Trophoblast cell (in vitro differentiated cells and primary cell): ENCODE results near the gene SLC28A3.

Experiments used
- DNase-seq, 2 donors: peaks; one replicate each; pipeline ENCODE4 v3.0.0-alpha.2; 2016
- H2AFZ ChIP-seq: 2 replicates; pipeline ENCODE4 v1.6.1; 2013; ENCODE audit warnings: low read length, moderate library complexity, mild to moderate bottlenecking; ENCODE audit not compliant: insufficient read depth, poor library complexity
- H2AK5ac ChIP-seq: 2 replicates; pipeline ENCODE4 v1.6.1; 2013; ENCODE audit warnings: mild to moderate bottlenecking, low read length
- H2BK120ac ChIP-seq: 2 replicates; pipeline ENCODE4 v1.6.1; 2013; ENCODE audit warnings: low read length, mild to moderate bottlenecking, moderate library complexity; ENCODE audit not compliant: insufficient read depth, poor library complexity
- H2BK12ac ChIP-seq: 2 replicates; pipeline ENCODE4 v1.6.1; 2013; ENCODE audit warnings: mild to moderate bottlenecking, low read length, moderate library complexity
- H2BK5ac ChIP-seq: 2 replicates; pipeline ENCODE4 v1.6.1; 2013; ENCODE audit warnings: low read length, low read depth, moderate library complexity, mild to moderate bottlenecking; ENCODE audit not compliant: poor library complexity
- H3K14ac ChIP-seq: 2 replicates; pipeline ENCODE4 v1.6.1; 2013; ENCODE audit warnings: mild to moderate bottlenecking, low read length
- H3K18ac ChIP-seq: 2 replicates; pipeline ENCODE4 v1.6.1; 2013; ENCODE audit warnings: mild to moderate bottlenecking, low read length
- H3K23ac ChIP-seq: 2 replicates; pipeline ENCODE4 v1.6.1; 2013; ENCODE audit warnings: low read length
- H3K27ac ChIP-seq: 2 replicates; pipeline ENCODE4 v1.5.1; 2013; ENCODE audit warnings: low read depth, mild to moderate bottlenecking, inconsistent platforms, low read length, moderate library complexity
- H3K27me3 ChIP-seq: 2 replicates; pipeline ENCODE4 v1.6.1; 2013; ENCODE audit warnings: inconsistent platforms, mild to moderate bottlenecking, low read length, moderate library complexity; ENCODE audit not compliant: insufficient read depth
- H3K36me3 ChIP-seq, 2 experiments: 1 replicate in 1 of 2; 2 replicates in 1 of 2; pipeline ENCODE4 v1.6.1; 2013; ENCODE audit warnings: low read length in 2 of 2, mild to moderate bottlenecking in 2 of 2, moderate library complexity in 1 of 2; ENCODE audit not compliant: insufficient read depth in 2 of 2, control insufficient read depth in 1 of 2
- H3K4ac ChIP-seq: 2 replicates; pipeline ENCODE4 v1.6.1; 2013; ENCODE audit warnings: low read depth, mild to moderate bottlenecking, low read length, moderate library complexity
- H3K4me1 ChIP-seq, 2 experiments: 1 replicate in 1 of 2; 2 replicates in 1 of 2; pipeline ENCODE4 v1.6.1; 2013; ENCODE audit warnings: low read length in 2 of 2, mild to moderate bottlenecking in 2 of 2, moderate library complexity in 1 of 2; ENCODE audit not compliant: insufficient read depth in 2 of 2, control insufficient read depth in 1 of 2
- H3K4me2 ChIP-seq: 2 replicates; pipeline ENCODE4 v1.6.1; 2013; ENCODE audit warnings: inconsistent platforms, mild to moderate bottlenecking, low read length, moderate library complexity
- H3K4me3 ChIP-seq: 2 replicates; pipeline ENCODE4 v1.5.1; 2013; ENCODE audit warnings: mild to moderate bottlenecking, low read depth, low read length, inconsistent platforms
- H3K79me1 ChIP-seq: one replicate; pipeline ENCODE4 v1.6.1; 2013; ENCODE audit warnings: low read length
- H3K79me2 ChIP-seq: 2 replicates; pipeline ENCODE4 v1.6.1; 2013; ENCODE audit warnings: low read length, mild to moderate bottlenecking; ENCODE audit not compliant: control insufficient read depth, insufficient read depth, poor library complexity
- H3K9ac ChIP-seq: 2 replicates; pipeline ENCODE4 v1.6.1; 2013; ENCODE audit warnings: mild to moderate bottlenecking, low read length
- H3K9me3 ChIP-seq: 2 replicates; pipeline ENCODE4 v1.6.1; 2013; ENCODE audit warnings: low read depth, mild to moderate bottlenecking, control low read depth, inconsistent platforms, low read length; ENCODE audit not compliant: insufficient read depth
- H4K12ac ChIP-seq: 2 replicates; pipeline ENCODE4 v1.6.1; 2013; ENCODE audit warnings: low read depth, mild to moderate bottlenecking, low read length, moderate library complexity
- H4K8ac ChIP-seq: 2 replicates; pipeline ENCODE4 v1.6.1; 2013; ENCODE audit warnings: low read depth, mild to moderate bottlenecking, low read length, moderate library complexity
- H4K91ac ChIP-seq: one replicate; pipeline ENCODE4 v1.6.1; 2013; ENCODE audit warnings: low read depth, mild to moderate bottlenecking, low read length, moderate library complexity
- WGBS: extraction: QIAGEN DNeasy Blood & Tissue Kit; methylation state at CpG from one replicate; pipeline ENCODE4 v1.1.7; 2013; ENCODE audit warnings: missing lambda C conversion rate; ENCODE audit not compliant: insufficient read length, insufficient coverage; ENCODE audit errors: extremely low coverage; 5-methylcytosine and 5-hydroxymethylcytosine counted together

SLC28A3 gene

GRCh38 chr9:84261070-84261746, 79.3 kb downstream of the SLC28A3 start:
- H3K9me3 ChIP-seq: no peaks in the 10 kb centered on the region
- no CpG with 5 or more reads among the region's 13 CpGs for WGBS
- H3K4me2 ChIP-seq: no peak overlapping the region
- no peak overlapping the region for H3K4ac ChIP-seq
- H2BK5ac ChIP-seq: no peak overlapping the region
- H3K23ac ChIP-seq: no peak overlapping the region
- H3K27me3 ChIP-seq: no peaks in the 10 kb centered on the region
- H2AK5ac ChIP-seq: no peak overlapping the region
- no peak overlapping the region for H3K9ac ChIP-seq
- peaks cover 0 to 1% of the 10 kb centered on the region in 2 experiments for H3K4me1 ChIP-seq
- no peak overlapping the region for H2BK120ac ChIP-seq
- H2AFZ ChIP-seq: no peak overlapping the region
- H3K18ac ChIP-seq: no peak overlapping the region
- no peak overlapping the region for H3K27ac ChIP-seq
- no peak overlapping the region for H3K14ac ChIP-seq
- no peaks in the 10 kb centered on the region for H3K79me1 ChIP-seq
- no peak overlapping the region for H3K4me3 ChIP-seq
- no peak overlapping the region for H4K8ac ChIP-seq
- no peak overlapping the region for H4K12ac ChIP-seq
- no peaks in the 10 kb centered on the region for H3K36me3 ChIP-seq
- DNase-seq: peak; percentile 85 to 96
- H2BK12ac ChIP-seq: no peak overlapping the region
- no peak overlapping the region for H4K91ac ChIP-seq
- H3K79me2 ChIP-seq: no peaks in the 10 kb centered on the region

- no peak overlapping the region for H3K27ac ChIP-seq
- WGBS: no CpG with 5 or more reads among the region's 9 CpGs
These were observed 82.2 kb downstream of the SLC28A3 start for GRCh38 chr9:84258371-84258770.

GRCh38 chr9:84255696-84256095, 84.9 kb downstream of the SLC28A3 start:
- H3K36me3 ChIP-seq: no peaks in the 10 kb centered on the region
- no peak overlapping the region for H3K4me3 ChIP-seq
- no peak overlapping the region for H3K18ac ChIP-seq
- H2BK5ac ChIP-seq: no peak overlapping the region
- peaks cover 6 to 8% of the 10 kb centered on the region in 2 experiments for H3K4me1 ChIP-seq
- DNase-seq: no peak
- peak overlapping the region; percentile 71 for H3K14ac ChIP-seq
- peak overlapping the region; percentile 69 for H2BK120ac ChIP-seq
- peak overlapping the region; percentile 58 for H4K91ac ChIP-seq
- peak overlapping the region; percentile 83 for H2AK5ac ChIP-seq
- H3K27ac ChIP-seq: no peak overlapping the region
- no peak overlapping the region for H2AFZ ChIP-seq
- H3K27me3 ChIP-seq: no peaks in the 10 kb centered on the region
- no peak overlapping the region for H4K8ac ChIP-seq
- H3K9ac ChIP-seq: no peak overlapping the region
- peaks cover 3% of the 10 kb centered on the region for H3K79me1 ChIP-seq
- H3K79me2 ChIP-seq: peaks cover 3% of the 10 kb centered on the region
- H3K4ac ChIP-seq: peak overlapping the region; percentile 20
- H3K4me2 ChIP-seq: no peak overlapping the region
- no CpG with 5 or more reads among the region's 4 CpGs for WGBS
- no peak overlapping the region for H3K23ac ChIP-seq
- H4K12ac ChIP-seq: no peak overlapping the region
- no peaks in the 10 kb centered on the region for H3K9me3 ChIP-seq
- peak overlapping the region; percentile 90 for H2BK12ac ChIP-seq

More at GRCh38 chr9:84258371-84258770, 82.2 kb downstream of the SLC28A3 start:
- Histone ChIP-seq H4K91ac (no peak overlapping the region), H2AK5ac (no peak overlapping the region), H3K27me3 (no peaks in the 10 kb centered on the region), H3K36me3 (no peaks in the 10 kb centered on the region), H3K79me1 (peaks cover 3% of the 10 kb centered on the region), H2BK5ac (no peak overlapping the region), H3K79me2 (peaks cover 3% of the 10 kb centered on the region), H3K18ac (no peak overlapping the region), H3K9me3 (no peaks in the 10 kb centered on the region), H4K12ac (no peak overlapping the region), H3K4me1 (peaks cover 6 to 8% of the 10 kb centered on the region in 2 experiments), H2AFZ (no peak overlapping the region), H3K23ac (no peak overlapping the region), H2BK120ac (no peak overlapping the region), H3K14ac (no peak overlapping the region), H3K4me3 (no peak overlapping the region), H2BK12ac (no peak overlapping the region), H3K9ac (no peak overlapping the region), H4K8ac (no peak overlapping the region), H3K4ac (no peak overlapping the region), H3K4me2 (no peak overlapping the region)
- DNase-seq: no peak

GRCh38 chr9:84254972-84255371, 85.6 kb downstream of the SLC28A3 start:
- no CpG with 5 or more reads among the region's 6 CpGs for WGBS
- H2BK5ac ChIP-seq: no peak overlapping the region

More at GRCh38 chr9:84254972-84255371, 85.6 kb downstream of the SLC28A3 start:
- H3K4ac ChIP-seq: no peak overlapping the region
- no peak overlapping the region for H3K14ac ChIP-seq
- peak overlapping the region; percentile 69 for H2BK120ac ChIP-seq
- peak overlapping the region; percentile 48 for H3K27ac ChIP-seq
- no peak overlapping the region for H4K8ac ChIP-seq
- peaks cover 3% of the 10 kb centered on the region for H3K79me2 ChIP-seq
- no peak overlapping the region for H2AK5ac ChIP-seq
- no peaks in the 10 kb centered on the region for H3K9me3 ChIP-seq
- H3K36me3 ChIP-seq: no peaks in the 10 kb centered on the region
- no peaks in the 10 kb centered on the region for H3K27me3 ChIP-seq
- H2BK12ac ChIP-seq: no peak overlapping the region
- H2AFZ ChIP-seq: no peak overlapping the region
- no peak overlapping the region for H3K18ac ChIP-seq
- no peak overlapping the region for H3K4me3 ChIP-seq
- H4K91ac ChIP-seq: no peak overlapping the region
- H3K23ac ChIP-seq: no peak overlapping the region
- DNase-seq: peak; percentile 67 to 85
- peaks cover 6 to 8% of the 10 kb centered on the region in 2 experiments for H3K4me1 ChIP-seq
- no peak overlapping the region for H4K12ac ChIP-seq
- peak overlapping the region; percentile 33 for H3K4me2 ChIP-seq
- peaks cover 3% of the 10 kb centered on the region for H3K79me1 ChIP-seq
- no peak overlapping the region for H3K9ac ChIP-seq
